ENCODE measurements around the gene TMEM178B. TPM values are rescaled to one million over a fixed set of nuclear protein-coding genes. Genes with fewer than 3 reads are reported as not detected.

The TMEM178B gene
- total and polyA plus RNA-seq, 2 of the 4 experiments (the other 2 are of a cell fraction): under 0.01 to 0.05 TPM

- ChIA-PET CTCF (no interaction called here), POLR2A (ENCODE audit: unreplicated experiment) (no interaction called here)
- Histone ChIP-seq H3K4me3 (ENCODE audit: insufficient read depth, low read depth, low read length) (no peak overlapping the region), H2AK5ac (ENCODE audit: low read depth, low read length) (no peak overlapping the region), H2AK9ac (replicated peaks; ENCODE audit: low read depth, low read length, poor library complexity) (no peak overlapping the region), H3K14ac (replicated peaks; ENCODE audit: low read depth, low read length) (no peak overlapping the region), H3K27me3 (ENCODE audit: control insufficient read depth, insufficient read depth, low read length) (no peaks in the 10 kb centered on the region), H3K27ac (ENCODE audit: insufficient read depth, low read length) (no peak overlapping the region), H2BK120ac (ENCODE audit: low read depth, low read length) (no peak overlapping the region), H2BK15ac (ENCODE audit: low read depth, low read length) (no peak overlapping the region), H3K9me1 (ENCODE audit: insufficient read depth, low read length) (no peaks in the 10 kb centered on the region), H3K36me3 (ENCODE audit: control insufficient read depth, insufficient read depth, low read length) (no peaks in the 10 kb centered on the region), H3K4me2 (ENCODE audit: low read depth, low read length) (no peak overlapping the region), H3K9me3 (ENCODE audit: control insufficient read depth, insufficient read depth, low read length) (peaks cover 8% of the 10 kb centered on the region; the same call in 1 of the 2 replicates), H3K79me1 (ENCODE audit: low read depth in 1 of 2, low read length in 2 of 2) (no peaks in the 10 kb centered on the region), H3K4me1 (ENCODE audit: control insufficient read depth, insufficient read depth, low read length) (no peaks in the 10 kb centered on the region), H4K91ac (ENCODE audit: insufficient read depth, low read depth, low read length) (no peak overlapping the region), H3K56ac (ENCODE audit: extremely low read depth, insufficient read depth, low read length) (no peak overlapping the region), H4K5ac (ENCODE audit: low read depth, low read length) (no peak overlapping the region), H2AFZ (replicated peaks; ENCODE audit: low read length, poor library complexity) (no peak overlapping the region), H3K4ac (ENCODE audit: low read depth, low read length) (no peak overlapping the region), H3K9ac (ENCODE audit: low read depth, low read length) (no peak overlapping the region), H4K8ac (ENCODE audit: low read depth in 2 of 2, low read length in 2 of 2) (no peak overlapping the region), H2BK20ac (ENCODE audit: low read depth, low read length) (no peak overlapping the region), H2BK5ac (ENCODE audit: low read depth, low read length, poor library complexity, severe bottlenecking) (no peak overlapping the region), H4K20me1 (ENCODE audit: insufficient read depth, low read length) (no peaks in the 10 kb centered on the region), H3K18ac (ENCODE audit: low read depth, low read length) (no peak overlapping the region), H3K23ac (ENCODE audit: low read depth, low read length) (no peak overlapping the region)
- dilution Hi-C loops (cut with HindIII; ENCODE audit: low sequenced_read_pairs, unreplicated experiment) (no loop called here), in situ Hi-C loops (cut with MboI; ENCODE audit: low sequenced_read_pairs) (no loop called here), intact Hi-C loops (cut with micrococcal nuclease) (no loop called here)
- WGBS, 2 experiments (ENCODE audit: extremely low coverage in 2 of 2, insufficient read length in 1 of 2): 100% methylated on average over 1 of the region's 2 CpGs; no CpG with 5 or more reads in 1 of the 2 experiments
- no TSS peak for BruUV-seq (replicated peaks)
- DNase-seq (no peak), ATAC-seq (ENCODE audit: low read depth) (no peak)
- TF ChIP-seq POLR2A (IDR thresholded peaks at IDR 0.05; ENCODE audit: low read depth, low read length) (no peak), NFE2L2 (IDR thresholded peaks at IDR 0.05; ENCODE audit: low read depth, low read length) (no peak), CHD1 (IDR thresholded peaks at IDR 0.05; ENCODE audit: low read depth, low read length) (no peak)
Measured at GRCh38 chr7:141264511-141264910, 190.6 kb downstream of the TMEM178B start.

Data from IMR-90 (cell line).